CD4-positive, alpha-beta T cell treated with Interleukin-12 subunit alpha and Interleukin-12 subunit beta, for 1 hour (primary cell): ENCODE measurements around the gene PIP4K2B.
A peak's percentile ranks its signal among the peaks of the same experiment; 100 is the strongest.
"Not testable (repeated sequence)": the region's sequence is repeated elsewhere in the genome, so short reads cannot be mapped to it uniquely, and the experiment has no call there.

ENCODE experiments used
- DNase-seq: peaks from one replicate; pipeline ENCODE4 v3.0.0-alpha.2; 2020

PIP4K2B gene

GRCh38 chr17:38799501-38800236 lies at the start of gene PIP4K2B:
Gene PIP4K2B, minus strand, starts transcription at chr17:38799556. Its CDS starts 132 bp downstream, at chr17:38799424.
- DNase-seq, result peak; percentile 92

GRCh38 chr17:38848557-38848891 lies 49.2 kb upstream of the PIP4K2B start:
- DNase-seq, result no peak

GRCh38 chr17:38844261-38844757 lies 45.0 kb upstream of the PIP4K2B start:
- DNase-seq, result no peak

GRCh38 chr17:38825762-38826247 lies 26.4 kb upstream of the PIP4K2B start:
- DNase-seq, result no peak

- DNase-seq, result peak; percentile 98
Measured at GRCh38 chr17:38824899-38825761, 25.8 kb upstream of the PIP4K2B start, which contains the start of gene CWC25. Gene CWC25, minus strand, starts transcription at chr17:38825321. Its CDS starts 138 bp downstream, at chr17:38825183.

GRCh38 chr17:38815576-38816193 lies 16.3 kb upstream of the PIP4K2B start:
- DNase-seq, result peak; percentile 30

GRCh38 chr17:38809828-38810227 lies 10.5 kb upstream of the PIP4K2B start:
- DNase-seq, result no peak

GRCh38 chr17:38800237-38800760 lies 943 bp upstream of the PIP4K2B start:
- DNase-seq, result no peak

- DNase-seq, result peak; percentile 55
Measured at GRCh38 chr17:38798614-38799500, 499 bp downstream of the PIP4K2B start.

GRCh38 chr17:38797828-38798227 lies 1.5 kb downstream of the PIP4K2B start:
- DNase-seq, result no peak

- DNase-seq, result no peak
Measured at GRCh38 chr17:38797158-38797490, 2.2 kb downstream of the PIP4K2B start.

- DNase-seq, result no peak
Measured at GRCh38 chr17:38796451-38797157, 2.8 kb downstream of the PIP4K2B start.

GRCh38 chr17:38794221-38794620 lies 5.1 kb downstream of the PIP4K2B start:
- no peak for DNase-seq

- DNase-seq, result no peak
Measured at GRCh38 chr17:38791162-38791561, 8.2 kb downstream of the PIP4K2B start.

- not testable (repeated sequence) for DNase-seq
Measured at GRCh38 chr17:38790148-38790707, 9.1 kb downstream of the PIP4K2B start.

GRCh38 chr17:38789185-38789584 lies 10.2 kb downstream of the PIP4K2B start:
- DNase-seq, result no peak

GRCh38 chr17:38787999-38788398 lies 11.4 kb downstream of the PIP4K2B start:
- DNase-seq, result not testable (repeated sequence)

- no peak for DNase-seq
Measured at GRCh38 chr17:38786372-38786771, 13.0 kb downstream of the PIP4K2B start.

- no peak for DNase-seq
Measured at GRCh38 chr17:38783227-38783626, 16.1 kb downstream of the PIP4K2B start.

- no peak for DNase-seq
Measured at GRCh38 chr17:38779965-38780752, 19.2 kb downstream of the PIP4K2B start.
